Epithelial cell of esophagus (primary cell): ENCODE measurements around the gene MED1.
A peak's percentile ranks its signal among the peaks of the same experiment; 100 is the strongest.
"Not testable (repeated sequence)": the region's sequence is repeated elsewhere in the genome, so short reads cannot be mapped to it uniquely, and the experiment has no call there.

Experiments used
- DNase-seq: peaks from one replicate; pipeline ENCODE4 v3.0.0; 2010; ENCODE audit warnings: low read depth
- H3K4me3 ChIP-seq: 2 replicates; pipeline ENCODE4 v1.5.1; 2011; ENCODE audit warnings: mild to moderate bottlenecking, low read length, control low read depth
- TF ChIP-seq, protein P1 (sequence below): IDR thresholded peaks from 2 replicates; pipeline ENCODE4 v1.5.1; 2011; ENCODE audit warnings: low read depth, mild to moderate bottlenecking, low read length, control low read depth, inconsistent platforms; ENCODE audit not compliant: insufficient read depth; ENCODE audit errors: missing control alignments

Gene MED1

DNA sequence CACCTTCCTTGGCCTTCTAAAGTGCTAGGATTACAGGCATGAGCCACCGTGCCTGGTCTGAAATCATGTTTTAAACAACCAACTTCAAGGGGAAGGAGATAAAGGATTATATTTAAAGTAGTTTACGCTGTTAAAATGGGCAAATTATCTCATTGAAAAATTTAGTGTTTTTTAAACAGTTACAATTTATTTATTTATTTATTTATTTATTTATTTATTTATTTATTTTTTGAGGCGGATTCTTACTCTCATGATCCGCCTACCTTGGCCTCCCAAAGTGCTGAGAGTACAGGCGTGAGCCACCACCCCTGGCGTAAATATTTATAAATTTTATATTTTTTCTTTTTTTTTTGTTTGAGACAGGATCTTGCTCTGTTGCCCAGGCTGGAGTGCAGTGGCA, 32.4 kb upstream of the MED1 start:
- TF ChIP-seq, protein P1, sequence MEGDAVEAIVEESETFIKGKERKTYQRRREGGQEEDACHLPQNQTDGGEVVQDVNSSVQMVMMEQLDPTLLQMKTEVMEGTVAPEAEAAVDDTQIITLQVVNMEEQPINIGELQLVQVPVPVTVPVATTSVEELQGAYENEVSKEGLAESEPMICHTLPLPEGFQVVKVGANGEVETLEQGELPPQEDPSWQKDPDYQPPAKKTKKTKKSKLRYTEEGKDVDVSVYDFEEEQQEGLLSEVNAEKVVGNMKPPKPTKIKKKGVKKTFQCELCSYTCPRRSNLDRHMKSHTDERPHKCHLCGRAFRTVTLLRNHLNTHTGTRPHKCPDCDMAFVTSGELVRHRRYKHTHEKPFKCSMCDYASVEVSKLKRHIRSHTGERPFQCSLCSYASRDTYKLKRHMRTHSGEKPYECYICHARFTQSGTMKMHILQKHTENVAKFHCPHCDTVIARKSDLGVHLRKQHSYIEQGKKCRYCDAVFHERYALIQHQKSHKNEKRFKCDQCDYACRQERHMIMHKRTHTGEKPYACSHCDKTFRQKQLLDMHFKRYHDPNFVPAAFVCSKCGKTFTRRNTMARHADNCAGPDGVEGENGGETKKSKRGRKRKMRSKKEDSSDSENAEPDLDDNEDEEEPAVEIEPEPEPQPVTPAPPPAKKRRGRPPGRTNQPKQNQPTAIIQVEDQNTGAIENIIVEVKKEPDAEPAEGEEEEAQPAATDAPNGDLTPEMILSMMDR: no peak
- no peak for DNase-seq
- H3K4me3 ChIP-seq: no peak overlapping the region

DNA sequence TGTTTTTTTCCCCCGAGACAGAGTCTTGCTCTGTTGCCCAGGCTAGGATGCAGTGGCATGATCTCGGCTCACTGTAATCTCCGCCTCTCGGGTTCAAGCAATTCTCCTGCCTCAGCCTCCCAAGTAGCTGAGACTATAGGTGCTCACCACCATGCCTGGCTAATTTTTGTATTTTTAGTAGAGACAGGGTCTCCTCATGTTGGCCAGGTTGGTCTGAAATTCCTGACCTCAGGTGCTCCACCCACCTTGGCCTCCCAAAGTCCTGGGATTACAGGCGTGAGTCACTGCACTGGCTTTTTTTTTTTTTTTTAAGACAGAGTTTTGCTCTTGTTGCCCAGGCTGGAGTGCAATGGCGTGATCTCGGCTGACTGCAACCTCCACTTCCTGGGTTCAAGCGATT, 28.6 kb upstream of the MED1 start:
- H3K4me3 ChIP-seq, DNase-seq: not testable (repeated sequence)

DNA sequence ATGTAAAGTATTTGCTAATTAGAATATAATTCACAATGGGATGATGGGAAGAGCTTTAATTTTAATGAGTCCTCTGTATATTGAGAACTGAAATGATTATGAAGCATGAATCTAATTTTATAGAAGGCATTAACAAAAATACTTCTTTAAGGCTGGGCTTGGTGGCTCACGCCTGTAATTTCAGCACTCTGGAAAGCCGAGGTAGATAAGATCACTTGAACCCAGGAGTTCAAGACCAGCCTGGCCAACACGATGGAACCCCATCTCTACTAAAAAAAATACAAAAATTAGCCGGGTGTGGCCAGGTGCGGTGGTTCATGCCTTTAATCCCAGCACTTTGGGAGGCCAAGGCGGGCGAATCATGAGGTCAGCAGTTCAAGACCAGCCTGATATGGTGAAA, 22.2 kb upstream of the MED1 start:
- no peak for DNase-seq
- TF ChIP-seq, protein P1: no peak
- H3K4me3 ChIP-seq: no peak overlapping the region

DNA sequence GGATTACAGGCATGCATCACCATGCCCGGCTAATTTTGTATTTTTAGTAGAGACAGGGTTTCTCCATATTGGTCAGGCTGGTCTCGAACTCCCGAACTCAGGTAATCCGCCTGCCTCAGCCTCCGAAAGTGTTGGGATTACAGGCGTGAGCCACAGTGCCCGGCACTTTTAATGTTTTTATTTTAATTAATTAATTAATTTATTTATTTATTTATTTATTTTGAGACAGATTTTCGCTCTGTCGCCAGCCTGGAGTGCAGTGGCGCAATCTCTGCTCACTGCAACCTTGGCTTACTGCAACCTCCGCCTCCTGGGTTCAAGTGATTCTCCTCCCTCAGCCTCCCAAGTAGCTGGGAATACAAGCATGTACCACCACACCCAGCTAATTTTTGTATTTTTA, 17.5 kb upstream of the MED1 start:
- not testable (repeated sequence) for DNase-seq, H3K4me3 ChIP-seq

DNA sequence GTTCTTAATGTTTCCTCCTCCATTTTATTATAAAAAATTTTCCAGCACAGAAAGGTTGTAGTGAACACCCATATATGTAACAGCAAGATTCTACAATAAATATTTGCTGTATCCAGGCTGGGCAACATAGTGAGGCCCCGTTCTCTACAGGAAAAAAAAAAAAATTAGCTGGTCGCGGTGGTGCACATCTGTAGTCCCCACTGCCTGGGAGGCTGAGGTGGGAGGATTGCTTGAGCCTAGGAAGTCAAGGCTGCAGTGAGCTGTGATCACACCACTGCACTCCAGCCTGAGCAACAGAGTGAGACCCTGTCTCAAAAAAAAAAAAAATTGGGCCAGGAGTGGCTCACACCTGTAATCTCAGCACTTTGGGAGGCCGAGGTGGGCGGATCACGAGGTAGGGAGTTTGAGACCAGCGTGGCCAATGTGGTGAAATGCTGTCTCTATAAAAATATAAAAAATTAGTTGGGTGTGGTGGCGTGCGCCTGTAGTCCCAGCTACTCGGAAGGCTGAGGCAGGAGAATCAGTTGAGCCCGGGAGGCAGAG, 13.6 kb upstream of the MED1 start:
- DNase-seq: not testable (repeated sequence)
- peak overlapping the region; percentile 97 for H3K4me3 ChIP-seq

DNA sequence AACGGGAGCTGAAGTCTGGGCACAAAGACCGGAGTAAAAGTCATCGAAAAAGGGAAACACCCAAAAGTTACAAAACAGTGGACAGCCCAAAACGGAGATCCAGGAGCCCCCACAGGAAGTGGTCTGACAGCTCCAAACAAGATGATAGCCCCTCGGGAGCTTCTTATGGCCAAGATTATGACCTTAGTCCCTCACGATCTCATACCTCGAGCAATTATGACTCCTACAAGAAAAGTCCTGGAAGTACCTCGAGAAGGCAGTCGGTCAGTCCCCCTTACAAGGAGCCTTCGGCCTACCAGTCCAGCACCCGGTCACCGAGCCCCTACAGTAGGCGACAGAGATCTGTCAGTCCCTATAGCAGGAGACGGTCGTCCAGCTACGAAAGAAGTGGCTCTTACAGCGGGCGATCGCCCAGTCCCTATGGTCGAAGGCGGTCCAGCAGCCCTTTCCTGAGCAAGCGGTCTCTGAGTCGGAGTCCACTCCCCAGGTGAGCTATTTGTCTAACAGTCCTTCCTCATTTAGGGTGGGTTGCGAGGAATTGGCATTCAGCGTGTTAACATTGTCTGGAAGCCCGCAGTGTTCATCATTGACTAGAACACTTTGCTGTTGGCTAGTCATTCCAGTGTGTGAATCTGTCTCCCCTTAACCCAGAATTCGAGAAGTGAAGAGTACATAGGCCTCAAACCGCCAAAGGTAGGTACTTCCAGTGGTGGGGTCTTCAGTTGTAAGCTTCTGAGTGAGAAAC, 11.7 kb upstream of the MED1 start:
- H3K4me3 ChIP-seq: peak overlapping the region; percentile 97
- DNase-seq: peak; percentile 15
- TF ChIP-seq, protein P1: no peak

DNA sequence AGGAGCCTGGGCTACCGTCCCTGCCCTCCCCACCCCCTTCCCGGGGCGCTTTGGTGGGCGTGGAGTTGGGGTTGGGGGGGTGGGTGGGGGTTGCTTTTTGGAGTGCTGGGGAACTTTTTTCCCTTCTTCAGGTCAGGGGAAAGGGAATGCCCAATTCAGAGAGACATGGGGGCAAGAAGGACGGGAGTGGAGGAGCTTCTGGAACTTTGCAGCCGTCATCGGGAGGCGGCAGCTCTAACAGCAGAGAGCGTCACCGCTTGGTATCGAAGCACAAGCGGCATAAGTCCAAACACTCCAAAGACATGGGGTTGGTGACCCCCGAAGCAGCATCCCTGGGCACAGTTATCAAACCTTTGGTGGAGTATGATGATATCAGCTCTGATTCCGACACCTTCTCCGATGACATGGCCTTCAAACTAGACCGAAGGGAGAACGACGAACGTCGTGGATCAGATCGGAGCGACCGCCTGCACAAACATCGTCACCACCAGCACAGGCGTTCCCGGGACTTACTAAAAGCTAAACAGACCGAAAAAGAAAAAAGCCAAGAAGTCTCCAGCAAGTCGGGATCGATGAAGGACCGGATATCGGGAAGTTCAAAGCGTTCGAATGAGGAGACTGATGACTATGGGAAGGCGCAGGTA, 11.0 kb upstream of the MED1 start:
- no peak for DNase-seq
- H3K4me3 ChIP-seq: peak overlapping the region; percentile 97
- TF ChIP-seq, protein P1: no peak

DNA sequence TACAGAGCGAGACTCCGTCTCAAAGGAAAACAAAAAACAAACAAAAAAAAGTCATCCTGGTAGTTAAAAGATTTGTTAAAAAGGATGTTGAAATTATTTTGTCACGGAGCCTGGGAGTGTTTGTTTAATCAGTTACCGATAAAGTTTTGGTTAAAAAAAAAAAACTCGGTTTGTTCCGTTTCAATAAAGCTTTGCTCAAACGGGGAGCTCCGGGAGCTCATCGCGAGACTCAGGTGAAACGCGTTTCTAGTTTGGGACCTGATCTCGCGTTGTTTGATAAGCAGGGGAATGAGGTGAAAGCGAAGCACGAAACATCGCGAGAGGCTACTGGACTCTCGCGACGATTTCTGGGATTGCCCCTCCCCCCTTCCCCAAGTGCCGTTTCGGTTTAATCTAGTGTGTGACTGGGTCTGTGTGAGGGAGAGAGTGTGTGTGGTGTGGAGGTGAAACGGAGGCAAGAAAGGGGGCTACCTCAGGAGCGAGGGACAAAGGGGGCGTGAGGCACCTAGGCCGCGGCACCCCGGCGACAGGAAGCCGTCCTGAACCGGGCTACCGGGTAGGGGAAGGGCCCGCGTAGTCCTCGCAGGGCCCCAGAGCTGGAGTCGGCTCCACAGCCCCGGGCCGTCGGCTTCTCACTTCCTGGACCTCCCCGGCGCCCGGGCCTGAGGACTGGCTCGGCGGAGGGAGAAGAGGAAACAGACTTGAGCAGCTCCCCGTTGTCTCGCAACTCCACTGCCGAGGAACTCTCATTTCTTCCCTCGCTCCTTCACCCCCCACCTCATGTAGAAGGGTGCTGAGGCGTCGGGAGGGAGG, 10.3 kb upstream of the MED1 start, which contains the start of gene CDK12:
Gene CDK12, plus strand, starts transcription at position 374 of the 813 bp plus-strand sequence. CDS start 586 bp downstream, outside the sequence.
- peak within 1 kb of the TSS; percentile 97 for H3K4me3 ChIP-seq
- TF ChIP-seq, protein P1: no peak
- DNase-seq: peak; percentile 99
